UCSD-AML1 (cell line): Measurements from ENCODE around the gene EP300.
A peak's percentile ranks its signal among the peaks of the same experiment; 100 is the strongest.
"Not testable (repeated sequence)": the region's sequence is repeated elsewhere in the genome, so short reads cannot be mapped to it uniquely, and the experiment has no call there.

ENCODE experiments used
- DNase-seq: peaks from one replicate; lab custom pipeline; 2025; ENCODE audit not compliant: unreplicated experiment; lab: John Stamatoyannopoulos, UW

EP300 gene

GRCh38 chr22:41078931-41079330, 13.5 kb upstream of the EP300 start:
- DNase-seq, result no peak

DNA sequence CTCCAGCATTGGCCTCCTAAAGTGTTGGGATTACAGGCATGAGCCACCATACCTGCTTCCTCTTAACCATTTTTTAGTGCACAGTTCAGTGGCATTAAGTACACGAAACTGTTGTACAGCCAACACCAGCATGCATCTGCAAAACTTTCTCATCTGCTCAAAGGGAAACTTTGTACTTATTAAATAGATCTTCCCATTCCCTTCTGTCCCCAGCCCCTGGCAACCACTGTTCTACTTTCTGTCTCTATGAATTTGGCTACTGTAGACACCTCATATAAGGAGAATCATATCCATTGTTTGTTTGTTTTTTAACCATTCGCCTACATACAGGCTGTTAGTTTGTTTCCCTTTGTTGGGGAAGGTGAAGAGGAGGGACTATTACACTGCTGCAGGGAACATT, 6.5 kb upstream of the EP300 start:
- no peak for DNase-seq

DNA sequence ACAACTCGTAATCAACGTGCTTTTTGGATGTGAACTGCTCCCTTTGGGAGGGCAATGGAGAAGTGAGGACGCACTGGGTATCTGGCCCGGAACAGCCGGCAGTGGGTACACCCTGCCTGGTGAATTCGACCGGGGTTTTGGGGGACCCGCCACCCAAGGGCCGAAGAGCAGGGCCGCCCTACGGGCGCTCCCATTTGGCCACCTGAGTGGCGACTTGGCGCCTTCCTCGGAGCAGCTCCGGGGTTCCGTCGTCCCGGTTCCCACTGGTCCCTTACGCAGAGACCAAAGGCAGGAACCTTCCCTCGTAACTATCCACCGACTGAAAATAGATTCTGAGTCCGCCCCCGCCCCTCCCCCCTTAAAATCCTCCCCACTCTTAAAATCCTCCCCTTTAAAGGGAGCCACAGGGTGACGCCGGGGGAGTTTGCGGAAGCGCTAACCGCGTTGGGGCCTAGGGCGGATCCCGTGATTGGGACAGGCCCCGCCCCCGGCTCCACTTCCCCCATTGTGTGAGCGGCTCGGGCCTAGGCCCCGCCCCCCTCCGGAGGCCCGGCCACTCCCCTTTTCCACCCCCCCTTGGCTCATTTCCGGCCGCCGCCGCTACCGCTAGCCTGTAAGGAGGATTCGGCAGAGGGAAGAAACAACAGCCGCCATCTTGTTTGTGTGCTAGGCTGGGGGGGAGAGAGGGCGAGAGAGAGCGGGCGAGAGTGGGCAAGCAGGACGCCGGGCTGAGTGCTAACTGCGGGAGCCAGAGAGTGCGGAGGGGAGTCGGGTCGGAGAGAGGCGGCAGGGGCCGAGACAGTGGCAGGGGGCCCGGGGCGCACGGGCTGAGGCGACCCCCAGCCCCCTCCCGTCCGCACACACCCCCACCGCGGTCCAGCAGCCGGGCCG, 1.0 kb upstream of the EP300 start:
- peak; percentile 99 for DNase-seq

- DNase-seq, result peak; percentile 56
These were observed 537 bp downstream of the EP300 start for GRCh38 chr22:41092847-41093411.

DNA sequence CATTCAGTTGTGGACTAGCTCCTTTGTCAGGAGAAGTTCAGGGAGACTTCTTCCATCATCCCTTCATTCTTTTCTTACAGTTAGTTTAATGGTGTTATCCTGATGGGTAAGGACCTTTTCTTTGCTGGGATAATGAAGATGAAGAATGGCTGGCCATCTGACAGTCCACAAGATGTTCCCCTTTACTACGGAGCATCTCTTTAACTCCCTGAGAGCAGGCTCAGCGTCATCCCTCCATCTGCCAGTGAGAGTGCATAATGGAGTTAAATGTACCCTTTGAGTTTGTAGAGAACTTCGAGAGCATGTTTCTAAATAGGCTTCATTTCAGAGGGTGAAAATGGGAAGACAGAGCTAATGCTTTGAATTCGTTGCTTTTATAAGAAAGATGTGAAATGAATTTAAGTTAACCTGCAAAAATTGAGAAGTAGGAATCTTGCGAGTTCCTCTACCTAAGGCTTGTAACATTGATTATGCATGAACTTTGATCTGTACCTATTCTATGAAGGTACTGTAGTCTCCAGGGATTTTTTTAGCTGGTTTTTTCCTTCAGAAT, 1.7 kb downstream of the EP300 start:
- no peak for DNase-seq

GRCh38 chr22:41096391-41096790, 4.0 kb downstream of the EP300 start:
- no peak for DNase-seq

DNA sequence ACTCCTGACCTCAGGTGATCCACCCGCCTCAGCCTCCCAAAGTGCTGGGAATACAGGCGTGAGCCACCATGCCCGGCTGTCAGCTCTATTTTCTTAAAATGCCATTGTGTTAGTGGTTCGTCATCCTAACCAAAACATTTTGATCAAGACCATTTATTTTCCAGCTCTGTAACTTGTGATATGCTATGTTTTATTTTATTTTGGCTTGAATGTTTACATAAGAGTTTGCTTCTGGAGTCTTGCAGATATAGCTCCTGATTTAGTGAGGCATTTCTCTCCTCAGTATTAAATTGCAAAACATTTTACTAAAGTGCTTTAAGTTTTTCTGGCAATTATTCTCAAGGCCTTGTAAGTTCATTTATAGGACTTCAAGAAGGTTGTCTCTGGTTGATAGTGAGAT, 4.4 kb downstream of the EP300 start:
- DNase-seq, result no peak

GRCh38 chr22:41099036-41099435, 6.6 kb downstream of the EP300 start:
- no peak for DNase-seq

DNA sequence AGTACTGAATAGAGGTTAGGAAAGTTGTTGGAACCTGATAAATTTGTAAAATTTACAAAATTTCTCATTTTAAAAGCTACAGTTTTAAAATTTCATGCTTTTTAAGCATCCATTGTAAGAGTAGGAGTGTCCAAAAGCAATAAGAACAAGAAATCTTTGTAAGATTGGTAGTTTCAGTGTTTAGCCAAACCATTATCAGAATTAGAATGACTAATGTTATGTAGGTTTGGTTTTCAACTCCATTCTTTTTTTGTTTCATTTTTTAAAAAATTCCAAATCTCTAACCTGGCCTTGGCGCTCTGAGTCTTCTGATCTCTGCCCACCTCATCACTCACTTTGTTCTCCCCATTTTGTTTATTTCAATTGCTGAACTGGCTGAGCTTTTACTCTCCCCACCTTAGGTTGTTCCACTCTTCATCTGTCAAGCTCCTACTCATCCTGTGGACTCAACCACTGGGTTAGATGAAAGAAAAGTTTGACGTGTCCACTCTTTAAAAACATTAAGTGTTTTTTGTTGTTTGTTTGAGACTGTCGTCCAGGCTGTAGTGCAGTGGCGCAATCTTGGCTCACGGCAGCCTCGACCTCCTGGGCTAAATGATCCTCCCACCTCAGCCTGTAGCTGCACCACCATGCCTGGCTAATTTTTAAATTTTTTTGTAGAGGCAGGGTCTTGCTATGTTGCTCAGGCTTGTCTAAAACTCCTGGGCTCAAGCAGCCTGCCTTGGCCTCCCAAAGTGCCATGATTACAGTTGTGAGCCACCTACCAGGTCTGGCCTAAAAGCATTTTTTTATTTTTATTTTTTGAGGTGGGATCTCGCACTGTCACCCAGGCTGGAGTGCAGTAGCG, 14.0 kb downstream of the EP300 start:
- DNase-seq, result no peak

- DNase-seq, result not testable (repeated sequence)
These were observed 14.6 kb downstream of the EP300 start for GRCh38 chr22:41106969-41107325.

DNA sequence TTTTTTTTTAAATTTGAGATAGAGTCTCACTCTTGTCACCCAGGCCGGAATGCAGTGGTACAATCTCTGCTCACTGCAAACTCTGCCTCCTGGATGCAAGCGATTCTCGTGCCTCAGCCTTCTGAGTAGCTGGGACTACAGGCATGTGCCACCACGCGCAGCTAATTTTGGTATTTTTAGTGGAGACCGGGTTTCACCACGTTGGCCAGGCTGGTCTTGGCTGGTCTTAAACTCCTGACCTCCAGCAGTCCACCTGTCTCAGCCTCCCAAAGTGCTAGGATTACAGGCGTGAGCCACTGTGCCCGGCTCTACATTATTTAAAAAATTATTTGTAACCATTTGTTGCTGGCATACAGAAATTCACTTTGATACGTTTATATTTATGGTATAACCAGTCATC, 18.6 kb downstream of the EP300 start:
- DNase-seq, result no peak

GRCh38 chr22:41116342-41116741, 23.9 kb downstream of the EP300 start:
- no peak for DNase-seq

DNA sequence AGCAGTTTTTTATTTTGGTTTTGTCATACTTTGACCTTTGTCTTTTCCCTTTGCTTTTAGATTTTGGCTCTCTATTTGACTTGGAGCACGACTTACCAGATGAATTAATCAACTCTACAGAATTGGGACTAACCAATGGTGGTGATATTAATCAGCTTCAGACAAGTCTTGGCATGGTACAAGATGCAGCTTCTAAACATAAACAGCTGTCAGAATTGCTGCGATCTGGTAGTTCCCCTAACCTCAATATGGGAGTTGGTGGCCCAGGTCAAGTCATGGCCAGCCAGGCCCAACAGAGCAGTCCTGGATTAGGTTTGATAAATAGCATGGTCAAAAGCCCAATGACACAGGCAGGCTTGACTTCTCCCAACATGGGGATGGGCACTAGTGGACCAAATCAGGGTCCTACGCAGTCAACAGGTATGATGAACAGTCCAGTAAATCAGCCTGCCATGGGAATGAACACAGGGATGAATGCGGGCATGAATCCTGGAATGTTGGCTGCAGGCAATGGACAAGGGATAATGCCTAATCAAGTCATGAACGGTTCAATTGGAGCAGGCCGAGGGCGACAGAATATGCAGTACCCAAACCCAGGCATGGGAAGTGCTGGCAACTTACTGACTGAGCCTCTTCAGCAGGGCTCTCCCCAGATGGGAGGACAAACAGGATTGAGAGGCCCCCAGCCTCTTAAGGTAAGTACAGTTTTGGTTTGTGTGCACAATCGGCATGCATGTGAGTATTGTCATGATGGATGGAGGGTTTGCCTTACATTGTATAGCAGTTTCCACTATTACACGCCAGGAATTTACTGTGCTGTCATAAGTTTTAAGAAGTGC, 25.0 kb downstream of the EP300 start:
- no peak for DNase-seq

DNA sequence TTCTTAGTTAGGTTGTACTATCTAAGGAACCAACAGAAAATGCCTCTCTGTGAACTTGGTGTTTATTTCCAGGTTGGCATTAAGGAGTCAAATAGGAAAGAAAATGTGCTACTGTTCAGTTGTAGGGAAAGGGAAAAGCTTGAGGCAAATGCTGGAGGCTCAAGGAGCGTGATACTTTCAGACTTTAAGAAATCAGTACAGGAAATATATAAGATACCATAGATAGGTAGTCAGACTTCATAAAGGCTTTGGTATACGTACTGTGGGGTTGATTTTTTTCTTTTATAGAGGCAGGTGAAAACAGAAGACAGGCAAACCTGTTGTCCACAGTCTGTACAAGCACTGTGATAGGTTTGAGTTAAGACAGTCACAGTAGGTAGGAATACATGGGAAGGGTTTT, 30.8 kb downstream of the EP300 start:
- DNase-seq, result no peak

DNA sequence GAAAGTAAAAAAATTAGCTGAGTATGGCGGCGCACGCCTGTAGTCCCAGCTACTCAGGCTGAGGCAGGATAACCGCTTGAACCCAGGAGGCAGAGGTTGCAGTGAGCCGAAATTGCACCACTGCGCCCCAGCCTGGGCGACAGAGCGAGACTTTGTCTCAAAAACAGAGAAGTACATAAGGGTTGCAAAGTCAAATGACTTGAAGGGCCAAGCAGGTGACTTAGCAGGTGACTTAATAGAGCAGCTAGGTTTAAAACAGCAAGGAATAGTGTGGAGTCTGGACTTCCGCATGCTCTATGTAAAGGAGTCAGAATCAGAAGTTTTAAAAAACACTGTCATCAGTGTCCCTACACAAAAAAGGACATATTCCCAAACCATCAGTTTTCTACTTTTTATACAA, 31.7 kb downstream of the EP300 start:
- no peak for DNase-seq

DNA sequence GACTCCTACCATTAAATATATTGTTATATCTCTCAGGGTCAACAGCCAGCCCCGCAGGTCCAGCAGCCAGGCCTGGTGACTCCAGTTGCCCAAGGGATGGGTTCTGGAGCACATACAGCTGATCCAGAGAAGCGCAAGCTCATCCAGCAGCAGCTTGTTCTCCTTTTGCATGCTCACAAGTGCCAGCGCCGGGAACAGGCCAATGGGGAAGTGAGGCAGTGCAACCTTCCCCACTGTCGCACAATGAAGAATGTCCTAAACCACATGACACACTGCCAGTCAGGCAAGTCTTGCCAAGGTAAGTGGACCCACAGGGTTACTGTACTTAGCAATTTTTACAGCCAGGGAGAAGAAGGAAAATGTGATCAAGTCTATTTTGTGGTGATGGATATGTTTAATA, 35.1 kb downstream of the EP300 start:
- DNase-seq, result no peak

GRCh38 chr22:41128606-41129005, 36.2 kb downstream of the EP300 start:
- no peak for DNase-seq

- no peak for DNase-seq
These were observed 40.2 kb downstream of the EP300 start for GRCh38 chr22:41132550-41132949.

- DNase-seq, result no peak
These were observed 48.1 kb downstream of the EP300 start for GRCh38 chr22:41140365-41140957.

DNA sequence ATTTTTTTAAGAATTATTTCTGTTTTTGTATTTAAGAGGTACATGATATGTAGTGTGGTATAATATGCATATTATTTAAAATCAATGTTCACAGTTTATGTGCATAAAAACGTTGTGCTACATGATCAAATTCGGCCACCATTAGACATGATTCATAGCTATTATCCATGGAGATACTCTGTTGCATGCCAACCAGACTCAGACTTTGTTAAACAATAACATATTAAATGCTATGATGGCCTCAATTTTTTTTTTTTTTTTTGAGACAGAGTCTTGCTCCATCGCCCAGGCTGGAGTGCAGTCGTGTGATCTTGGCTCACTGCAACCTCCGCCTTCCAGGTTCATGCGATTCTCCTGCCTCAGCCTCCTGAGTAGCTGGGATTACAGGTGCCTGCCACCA, 53.5 kb downstream of the EP300 start:
- not testable (repeated sequence) for DNase-seq
